ENCODE measurements around the gene CHMP6. TPM values are rescaled to one million over a fixed set of nuclear protein-coding genes. Genes with fewer than 3 reads are reported as not detected.
A peak's percentile ranks its signal among the peaks of the same experiment; 100 is the strongest.

Gene CHMP6
- total RNA-seq, 5 donors from 2014 or later (not counting 1 experiment from before 2014, with no cell fraction given) = 25.0 to 48.9 (median 43.2) TPM

GRCh38 chr17:81044428-81044763 is 52.8 kb downstream of the CHMP6 start:
- Mint-ChIP-seq H3K9me3 (no peaks in the 10 kb centered on the region), H3K36me3 (no peaks in the 10 kb centered on the region), H3K4me1 (peaks cover 4 to 9% (median 4%) of the 10 kb centered on the region in 3 donors), H3K27me3 (no peaks in the 10 kb centered on the region), H3K27ac (no peak overlapping the region), H3K4me3 (no peak overlapping the region)
- POLR2A ChIA-PET = no interaction called here
- DNase-seq = no peak
- CTCF ChIA-PET = no interaction called here
- Histone ChIP-seq H3K4me1 (ENCODE audit: control insufficient read depth in 1 of 2, extremely low read depth in 1 of 2, insufficient read depth in 2 of 2, low read length in 2 of 2) (peaks cover 2 to 10% of the 10 kb centered on the region in 2 experiments), H3K9me3 (no peaks in the 10 kb centered on the region), H3K4me3 (ENCODE audit: control insufficient read depth in 1 of 2, extremely low read depth in 1 of 2, low read length in 1 of 2) (no peak overlapping the region), H3K36me3 (ENCODE audit: control insufficient read depth in 2 of 2, extremely low read depth in 1 of 2, insufficient read depth in 1 of 2, low read length in 1 of 2) (no peaks in the 10 kb centered on the region), H3K27ac (ENCODE audit: low read length) (no peak overlapping the region), H3K27me3 (replicated peaks in 1 of 2; ENCODE audit: control insufficient read depth in 2 of 2, extremely low read depth in 1 of 2, insufficient read depth in 2 of 2, low read length in 1 of 2) (peaks cover 0 to 40% of the 10 kb centered on the region in 2 experiments)
- WGBS (ENCODE audit: insufficient coverage) = 90% methylated on average over 13 of the region's 14 CpGs
- ATAC-seq (replicated peaks in 1 of 4) = no peak

DNA sequence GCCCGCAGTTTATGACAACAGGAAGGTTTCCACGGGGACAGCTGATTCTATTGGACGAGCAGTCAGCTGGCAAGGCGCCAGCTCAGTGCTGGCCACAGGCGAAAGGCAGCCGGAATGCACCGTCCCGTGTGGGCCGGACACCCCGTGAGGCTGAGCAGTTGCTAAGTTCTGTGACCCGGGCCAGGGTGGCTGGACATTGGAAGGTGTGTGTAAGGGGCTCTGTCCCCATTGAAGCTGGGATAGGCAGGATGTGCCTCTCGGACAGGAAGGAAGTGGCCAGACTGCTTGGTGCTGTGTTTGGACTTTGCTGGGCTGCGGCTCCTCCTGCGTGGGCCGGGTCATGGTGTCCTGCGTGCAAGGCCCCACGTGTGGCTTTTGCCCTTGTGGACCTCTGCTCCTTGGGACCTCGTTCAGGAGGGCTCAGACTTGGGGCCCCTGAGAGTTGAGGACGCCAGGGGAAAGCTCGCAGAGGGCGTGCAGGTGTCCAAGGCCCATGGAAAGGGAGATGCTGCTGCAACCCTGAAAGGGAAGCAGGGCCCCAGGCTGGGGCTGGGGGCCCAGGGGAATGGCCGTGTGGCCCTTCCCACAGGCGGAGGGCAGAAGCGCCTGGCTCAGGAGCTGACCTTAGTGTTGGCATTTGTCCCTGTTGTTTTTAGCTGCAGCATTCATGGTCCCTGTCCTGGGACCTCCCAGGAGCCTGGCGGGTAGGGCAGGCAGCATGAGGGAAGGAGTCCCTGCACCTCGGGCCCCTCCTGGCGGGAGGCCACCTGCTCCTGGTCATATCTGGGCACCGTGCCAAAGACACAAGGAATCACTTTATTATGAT is 53.3 kb downstream of the CHMP6 start:
- ChIA-PET CTCF (no interaction called here), POLR2A (no interaction called here)
- WGBS (ENCODE audit: insufficient coverage) = 84% methylated on average over 25 of the region's 28 CpGs
- Mint-ChIP-seq H3K27me3 (no peaks in the 10 kb centered on the region), H3K36me3 (no peaks in the 10 kb centered on the region), H3K27ac (no peak overlapping the region), H3K4me3 (no peak overlapping the region), H3K9me3 (no peaks in the 10 kb centered on the region), H3K4me1 (peaks cover 7 to 12% (median 9%) of the 10 kb centered on the region in 3 donors)
- Histone ChIP-seq H3K27me3 (replicated peaks in 1 of 2; ENCODE audit: control insufficient read depth in 2 of 2, extremely low read depth in 1 of 2, insufficient read depth in 2 of 2, low read length in 1 of 2) (peaks cover 0 to 35% of the 10 kb centered on the region in 2 experiments), H3K9me3 (no peaks in the 10 kb centered on the region), H3K27ac (ENCODE audit: low read length) (no peak overlapping the region), H3K4me3 (ENCODE audit: control insufficient read depth in 1 of 2, extremely low read depth in 1 of 2, low read length in 1 of 2) (no peak overlapping the region), H3K4me1 (ENCODE audit: control insufficient read depth in 1 of 2, extremely low read depth in 1 of 2, insufficient read depth in 2 of 2, low read length in 2 of 2) (peaks cover 5 to 16% of the 10 kb centered on the region in 2 experiments), H3K36me3 (ENCODE audit: control insufficient read depth in 2 of 2, extremely low read depth in 1 of 2, insufficient read depth in 1 of 2, low read length in 1 of 2) (no peaks in the 10 kb centered on the region)
- DNase-seq (no peak), ATAC-seq (replicated peaks in 1 of 4) (no peak)

DNA sequence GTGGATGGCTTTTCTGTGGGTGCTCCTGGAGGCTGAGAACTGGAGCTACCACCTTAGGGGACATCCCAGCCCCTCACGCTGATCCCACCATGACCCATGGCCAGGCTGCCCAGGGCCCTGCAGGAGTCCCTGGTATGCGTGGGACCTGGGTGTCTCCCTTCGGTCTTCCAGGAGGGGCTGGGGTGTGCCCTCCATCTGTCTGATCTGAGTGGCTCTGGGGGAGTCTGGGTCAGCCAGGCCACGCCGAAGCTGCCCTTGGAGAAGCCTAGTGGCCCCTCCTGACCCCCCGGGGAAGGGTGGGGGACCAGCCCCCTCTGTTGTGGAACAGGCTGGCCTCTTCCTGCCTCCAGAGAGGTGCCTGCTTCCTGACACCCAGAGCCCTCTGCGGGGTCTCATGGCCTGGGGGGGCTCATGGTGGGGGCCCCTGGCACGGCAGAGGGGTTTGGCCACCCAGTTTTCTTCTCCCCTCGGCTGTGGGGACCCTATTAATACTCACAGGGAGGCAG is 54.0 kb downstream of the CHMP6 start:
- Mint-ChIP-seq H3K4me1 (peaks cover 7 to 15% (median 11%) of the 10 kb centered on the region in 3 donors), H3K36me3 (no peaks in the 10 kb centered on the region), H3K27me3 (no peaks in the 10 kb centered on the region), H3K9me3 (no peaks in the 10 kb centered on the region), H3K27ac (no peak overlapping the region), H3K4me3 (no peak overlapping the region)
- POLR2A ChIA-PET = no interaction called here
- CTCF ChIA-PET = no interaction called here
- H3K9me3 ChIP-seq = no peaks in the 10 kb centered on the region
- WGBS (ENCODE audit: insufficient coverage) = 70% methylated on average over 7 of the region's 9 CpGs
- H3K36me3 ChIP-seq (ENCODE audit: control insufficient read depth in 2 of 2, extremely low read depth in 1 of 2, insufficient read depth in 1 of 2, low read length in 1 of 2) = no peaks in the 10 kb centered on the region
- peaks cover 5 to 19% of the 10 kb centered on the region in 2 experiments for H3K4me1 ChIP-seq (ENCODE audit: control insufficient read depth in 1 of 2, extremely low read depth in 1 of 2, insufficient read depth in 2 of 2, low read length in 2 of 2)
- DNase-seq = no peak
- no peak overlapping the region for H3K27ac ChIP-seq (ENCODE audit: low read length)
- H3K27me3 ChIP-seq (replicated peaks in 1 of 2; ENCODE audit: control insufficient read depth in 2 of 2, extremely low read depth in 1 of 2, insufficient read depth in 2 of 2, low read length in 1 of 2) = peaks cover 0 to 33% of the 10 kb centered on the region in 2 experiments
- no peak for ATAC-seq (replicated peaks in 1 of 4)
- H3K4me3 ChIP-seq (ENCODE audit: control insufficient read depth in 1 of 2, extremely low read depth in 1 of 2, low read length in 1 of 2) = no peak overlapping the region

DNA sequence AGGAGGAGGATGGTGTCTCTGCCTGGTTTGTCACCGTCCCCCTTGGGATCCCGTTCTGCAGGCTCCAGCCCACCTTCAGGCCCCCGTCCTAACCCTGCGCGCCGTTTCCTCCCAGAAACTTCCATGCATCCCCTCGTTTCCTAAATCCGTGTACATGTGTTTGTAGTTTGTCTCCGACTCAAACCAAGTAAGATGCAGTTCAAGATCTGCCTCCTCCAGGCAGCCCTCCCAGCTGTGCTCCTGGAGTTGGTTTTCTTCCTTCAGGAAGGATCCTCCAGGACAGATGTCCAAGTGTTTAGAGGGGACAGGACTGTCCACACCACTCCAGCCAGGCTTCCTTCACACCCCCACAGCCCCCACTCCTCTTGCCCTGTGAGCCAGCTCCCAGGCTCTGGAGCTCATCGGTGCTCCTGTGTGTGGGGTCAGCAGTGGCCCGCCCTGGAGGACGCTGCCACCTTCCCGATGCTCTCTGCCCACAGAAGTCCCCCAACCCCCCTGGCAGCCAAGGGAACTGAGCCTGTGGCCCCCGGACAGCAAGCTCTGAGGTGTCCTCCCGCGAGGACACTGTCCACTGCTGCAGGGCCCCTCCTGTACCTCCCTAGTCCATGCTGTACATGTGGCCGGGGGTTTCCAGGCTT is 54.6 kb downstream of the CHMP6 start:
- CTCF ChIA-PET = no interaction called here
- Mint-ChIP-seq H3K27ac (no peak overlapping the region), H3K36me3 (no peaks in the 10 kb centered on the region), H3K27me3 (no peaks in the 10 kb centered on the region), H3K4me1 (peaks cover 7 to 18% (median 11%) of the 10 kb centered on the region in 3 donors), H3K9me3 (no peaks in the 10 kb centered on the region), H3K4me3 (no peak overlapping the region)
- H3K27me3 ChIP-seq (replicated peaks in 1 of 2; ENCODE audit: control insufficient read depth in 2 of 2, extremely low read depth in 1 of 2, insufficient read depth in 2 of 2, low read length in 1 of 2) = peaks cover 0 to 30% of the 10 kb centered on the region in 2 experiments
- H3K27ac ChIP-seq (ENCODE audit: low read length) = no peak overlapping the region
- peaks cover 5 to 19% of the 10 kb centered on the region in 2 experiments for H3K4me1 ChIP-seq (ENCODE audit: control insufficient read depth in 1 of 2, extremely low read depth in 1 of 2, insufficient read depth in 2 of 2, low read length in 2 of 2)
- H3K4me3 ChIP-seq (ENCODE audit: control insufficient read depth in 1 of 2, extremely low read depth in 1 of 2, low read length in 1 of 2) = no peak overlapping the region
- DNase-seq (no peak), ATAC-seq (replicated peaks in 1 of 4) (no peak)
- 88% methylated on average over 7 of the region's 17 CpGs for WGBS (ENCODE audit: insufficient coverage)
- H3K9me3 ChIP-seq = no peaks in the 10 kb centered on the region
- H3K36me3 ChIP-seq (ENCODE audit: control insufficient read depth in 2 of 2, extremely low read depth in 1 of 2, insufficient read depth in 1 of 2, low read length in 1 of 2) = no peaks in the 10 kb centered on the region
- POLR2A ChIA-PET = no interaction called here

- ATAC-seq (replicated peaks in 1 of 4) = no peak
- DNase-seq = no peak
- Mint-ChIP-seq H3K27ac (no peak overlapping the region), H3K4me3 (no peak overlapping the region), H3K4me1 (peaks cover 7 to 18% (median 11%) of the 10 kb centered on the region in 3 donors), H3K9me3 (no peaks in the 10 kb centered on the region), H3K27me3 (no peaks in the 10 kb centered on the region), H3K36me3 (no peaks in the 10 kb centered on the region)
- 89% methylated on average over 16 of the region's 18 CpGs for WGBS (ENCODE audit: insufficient coverage)
- ChIA-PET POLR2A (no interaction called here), CTCF (no interaction called here)
- Histone ChIP-seq H3K9me3 (no peaks in the 10 kb centered on the region), H3K4me1 (ENCODE audit: control insufficient read depth in 1 of 2, extremely low read depth in 1 of 2, insufficient read depth in 2 of 2, low read length in 2 of 2) (peaks cover 5 to 19% of the 10 kb centered on the region in 2 experiments), H3K4me3 (ENCODE audit: control insufficient read depth in 1 of 2, extremely low read depth in 1 of 2, low read length in 1 of 2) (no peak overlapping the region), H3K27me3 (replicated peaks in 1 of 2; ENCODE audit: control insufficient read depth in 2 of 2, extremely low read depth in 1 of 2, insufficient read depth in 2 of 2, low read length in 1 of 2) (peaks cover 0 to 30% of the 10 kb centered on the region in 2 experiments), H3K36me3 (ENCODE audit: control insufficient read depth in 2 of 2, extremely low read depth in 1 of 2, insufficient read depth in 1 of 2, low read length in 1 of 2) (no peaks in the 10 kb centered on the region), H3K27ac (ENCODE audit: low read length) (no peak overlapping the region)
These were observed 55.2 kb downstream of the CHMP6 start for GRCh38 chr17:81046770-81047359.

- Mint-ChIP-seq H3K27me3 (no peaks in the 10 kb centered on the region), H3K9me3 (no peaks in the 10 kb centered on the region), H3K36me3 (no peaks in the 10 kb centered on the region), H3K27ac (peak overlapping the region in 1 of 2 donors; percentile 63), H3K4me1 (peaks cover 7 to 18% (median 11%) of the 10 kb centered on the region in 3 donors), H3K4me3 (peak overlapping the region in 2 of 3 donors; percentile 46 to 60)
- Histone ChIP-seq H3K27ac (ENCODE audit: low read length) (no peak overlapping the region), H3K4me3 (ENCODE audit: control insufficient read depth in 1 of 2, extremely low read depth in 1 of 2, low read length in 1 of 2) (peak overlapping the region in 1 of 2 donors; percentile 8), H3K9me3 (no peaks in the 10 kb centered on the region), H3K36me3 (ENCODE audit: control insufficient read depth in 2 of 2, extremely low read depth in 1 of 2, insufficient read depth in 1 of 2, low read length in 1 of 2) (no peaks in the 10 kb centered on the region), H3K4me1 (ENCODE audit: control insufficient read depth in 1 of 2, extremely low read depth in 1 of 2, insufficient read depth in 2 of 2, low read length in 2 of 2) (peaks cover 5 to 19% of the 10 kb centered on the region in 2 experiments), H3K27me3 (replicated peaks in 1 of 2; ENCODE audit: control insufficient read depth in 2 of 2, extremely low read depth in 1 of 2, insufficient read depth in 2 of 2, low read length in 1 of 2) (peaks cover 0 to 30% of the 10 kb centered on the region in 2 experiments)
- ATAC-seq (replicated peaks in 1 of 4) = peak in 1 of 4 experiments; percentile 30
- DNase-seq = no peak
- 65% methylated on average over 23 of the region's 28 CpGs for WGBS (ENCODE audit: insufficient coverage)
- ChIA-PET CTCF (interaction anchor here in 1 of 2 donors (0.6 to 0.8 kb wide), 2 partner anchors 49 to 60 kb away, joined by 3 to 6 read pairs; no protein-coding TSS in a partner anchor), POLR2A (interaction anchor here in 1 of 2 donors (0.6 kb wide), 1 partner anchor 763 kb away, joined by 3 read pairs; no protein-coding TSS in a partner anchor)
These were observed 57.3 kb downstream of the CHMP6 start for GRCh38 chr17:81048827-81049371.
